DOHH2 (cell line): ENCODE measurements around the gene WDR48.

Experiments used
- EZH2phosphoT487 ChIP-seq: fragments of 200-600 bp; sonication (generic); IDR thresholded peaks from 2 replicates; pipeline ENCODE4 v1.6.1; 2017; ENCODE audit warnings: borderline replicate concordance, mild to moderate bottlenecking, antibody characterized with exemption, low read length, moderate library complexity, mixed read lengths
- TF ChIP-seq, protein P1 (sequence below): fragments of 200-600 bp; sonication (generic); IDR thresholded peaks from one replicate; pipeline ENCODE4 v1.5.1; 2014; ENCODE audit warnings: antibody characterized with exemption, mild to moderate bottlenecking, low read depth, low read length; ENCODE audit not compliant: poor library complexity, severe bottlenecking

DNA sequence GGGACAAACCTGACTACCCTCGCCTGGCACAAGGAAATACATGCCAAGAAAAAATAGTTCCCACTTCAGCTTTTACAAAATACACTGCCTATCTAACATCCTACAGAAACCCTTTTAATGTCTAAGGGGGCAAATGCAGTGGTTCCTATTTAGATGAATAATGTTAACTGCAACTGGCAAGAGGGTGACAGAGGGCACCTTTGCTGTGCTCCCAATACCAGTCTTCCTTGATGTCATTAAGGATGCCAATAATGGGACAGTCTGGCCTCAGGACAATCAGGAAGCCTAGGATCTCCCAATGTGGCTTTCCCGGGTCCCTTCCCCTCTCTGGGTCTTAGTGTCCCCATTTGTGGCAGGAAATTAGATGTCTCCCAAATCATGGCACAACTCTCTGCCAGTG is 87.6 kb downstream of the WDR48 start:
- TF ChIP-seq, protein P1, sequence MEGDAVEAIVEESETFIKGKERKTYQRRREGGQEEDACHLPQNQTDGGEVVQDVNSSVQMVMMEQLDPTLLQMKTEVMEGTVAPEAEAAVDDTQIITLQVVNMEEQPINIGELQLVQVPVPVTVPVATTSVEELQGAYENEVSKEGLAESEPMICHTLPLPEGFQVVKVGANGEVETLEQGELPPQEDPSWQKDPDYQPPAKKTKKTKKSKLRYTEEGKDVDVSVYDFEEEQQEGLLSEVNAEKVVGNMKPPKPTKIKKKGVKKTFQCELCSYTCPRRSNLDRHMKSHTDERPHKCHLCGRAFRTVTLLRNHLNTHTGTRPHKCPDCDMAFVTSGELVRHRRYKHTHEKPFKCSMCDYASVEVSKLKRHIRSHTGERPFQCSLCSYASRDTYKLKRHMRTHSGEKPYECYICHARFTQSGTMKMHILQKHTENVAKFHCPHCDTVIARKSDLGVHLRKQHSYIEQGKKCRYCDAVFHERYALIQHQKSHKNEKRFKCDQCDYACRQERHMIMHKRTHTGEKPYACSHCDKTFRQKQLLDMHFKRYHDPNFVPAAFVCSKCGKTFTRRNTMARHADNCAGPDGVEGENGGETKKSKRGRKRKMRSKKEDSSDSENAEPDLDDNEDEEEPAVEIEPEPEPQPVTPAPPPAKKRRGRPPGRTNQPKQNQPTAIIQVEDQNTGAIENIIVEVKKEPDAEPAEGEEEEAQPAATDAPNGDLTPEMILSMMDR = no peak
- no peak for TF ChIP-seq EZH2phosphoT487
